Astrocyte (in vitro differentiated cells and primary cell): ENCODE data around the gene CHMP1A. TPM values are rescaled to one million over a fixed set of nuclear protein-coding genes. Genes with fewer than 3 reads are reported as not detected.
"Not testable (repeated sequence)": the region's sequence is repeated elsewhere in the genome, so short reads cannot be mapped to it uniquely, and the experiment has no call there.

Experiments
- DNase-seq: peaks from one replicate; pipeline ENCODE4 v3.0.0-alpha.2; 2010; ENCODE audit warnings: low read depth
- FAIRE-seq: peaks from 2 replicates; lab custom pipeline; 2011; peaks lifted over from hg19 to GRCh38; lab: Jason Lieb, UNC
- H2AFZ ChIP-seq: 2 replicates; pipeline ENCODE4 v1.6.0; 2012; ENCODE audit warnings: low read depth, low read length, inconsistent platforms
- H3K27ac ChIP-seq: 2 replicates; pipeline ENCODE4 v1.5.1; 2011; ENCODE audit warnings: low read depth, low read length, inconsistent platforms
- H3K27me3 ChIP-seq: 2 replicates; pipeline ENCODE4 v1.6.0; 2011; ENCODE audit warnings: low read length, inconsistent platforms; ENCODE audit not compliant: insufficient read depth
- H3K36me3 ChIP-seq: 2 replicates; pipeline ENCODE4 v1.5.1; 2011; ENCODE audit warnings: low read length, inconsistent platforms; ENCODE audit not compliant: insufficient read depth
- H3K4me1 ChIP-seq: 2 replicates; pipeline ENCODE4 v1.5.1; 2011; ENCODE audit warnings: low read length, inconsistent platforms; ENCODE audit not compliant: insufficient read depth
- H3K4me2 ChIP-seq: 2 replicates; pipeline ENCODE4 v1.6.0; 2012; ENCODE audit warnings: low read length, inconsistent platforms
- H3K4me3 ChIP-seq: 2 replicates; pipeline ENCODE4 v1.5.1; 2011; ENCODE audit warnings: low read depth, mild to moderate bottlenecking, low read length, inconsistent platforms; ENCODE audit not compliant: insufficient read depth
- H3K79me2 ChIP-seq: 2 replicates; pipeline ENCODE4 v1.6.0; 2012; ENCODE audit warnings: mild to moderate bottlenecking, low read length, inconsistent platforms; ENCODE audit not compliant: insufficient read depth
- H3K9ac ChIP-seq: 2 replicates; pipeline ENCODE4 v1.6.0; 2012; ENCODE audit warnings: mild to moderate bottlenecking, low read length, inconsistent platforms
- H3K9me3 ChIP-seq: 2 replicates; pipeline ENCODE4 v1.5.1; 2012; ENCODE audit warnings: low read depth, mild to moderate bottlenecking, low read length, inconsistent platforms; ENCODE audit not compliant: insufficient read depth
- H4K20me1 ChIP-seq: 2 replicates; pipeline ENCODE4 v1.6.0; 2012; ENCODE audit warnings: low read length, inconsistent platforms; ENCODE audit not compliant: insufficient read depth
- H3K27ac Mint-ChIP-seq: one replicate; pipeline ENCODE4 v1.8.0; 2021; ENCODE audit warnings: mild to moderate bottlenecking, mixed read lengths; ENCODE audit not compliant: unreplicated experiment
- H3K27me3 Mint-ChIP-seq: one replicate; pipeline ENCODE4 v1.8.0; 2021; ENCODE audit warnings: low read depth, mixed read lengths; ENCODE audit not compliant: unreplicated experiment
- H3K36me3 Mint-ChIP-seq: one replicate; pipeline ENCODE4 v1.8.0; 2021; ENCODE audit warnings: low read depth, mixed read lengths; ENCODE audit not compliant: unreplicated experiment
- H3K4me1 Mint-ChIP-seq: one replicate; pipeline ENCODE4 v1.8.0; 2021; ENCODE audit warnings: low read depth, mixed read lengths; ENCODE audit not compliant: unreplicated experiment
- H3K4me3 Mint-ChIP-seq: one replicate; pipeline ENCODE4 v1.8.0; 2021; ENCODE audit warnings: mild to moderate bottlenecking, moderate library complexity, mixed read lengths; ENCODE audit not compliant: unreplicated experiment
- H3K9me3 Mint-ChIP-seq: one replicate; pipeline ENCODE4 v1.8.0; 2021; ENCODE audit warnings: mild to moderate bottlenecking, mixed read lengths; ENCODE audit not compliant: unreplicated experiment
- CTCF ChIP-seq: IDR thresholded peaks from 2 replicates; pipeline ENCODE4 v1.5.1; 2011; ENCODE audit warnings: low read depth, mild to moderate bottlenecking, inconsistent platforms, low read length, moderate library complexity; ENCODE audit not compliant: insufficient read depth
- EZH2 ChIP-seq: IDR thresholded peaks from 2 replicates; pipeline ENCODE4 v1.6.1; 2012; ENCODE audit warnings: mild to moderate bottlenecking, low read length, inconsistent platforms; ENCODE audit not compliant: insufficient read depth
- total RNA-seq: library from RNA; stranded (reverse); gene quantifications from 2 replicates; pipeline ENCODE4 v1.2.1, GENCODE V29; 2021

Gene CHMP1A
- total RNA-seq, 1 donor from 2014 or later: 85.7 TPM

- no peaks in the 10 kb centered on the region for H3K9me3 Mint-ChIP-seq
- Histone ChIP-seq H3K9ac (no peak overlapping the region), H3K9me3 (no peaks in the 10 kb centered on the region), H3K36me3 (no peaks in the 10 kb centered on the region), H3K4me3 (no peak overlapping the region), H4K20me1 (peaks cover 2% of the 10 kb centered on the region), H3K79me2 (no peaks in the 10 kb centered on the region), H3K4me1 (peaks cover 16% of the 10 kb centered on the region), H3K27me3 (peaks cover 6% of the 10 kb centered on the region), H2AFZ (no peak overlapping the region), H3K27ac (no peak overlapping the region), H3K4me2 (no peak overlapping the region)
- no peak overlapping the region for H3K4me3 Mint-ChIP-seq
- H3K36me3 Mint-ChIP-seq: no peaks in the 10 kb centered on the region
- H3K4me1 Mint-ChIP-seq: peaks cover 8% of the 10 kb centered on the region
- TF ChIP-seq EZH2: no peak
- no peak for TF ChIP-seq CTCF
- no peak overlapping the region for H3K27ac Mint-ChIP-seq
- no peak for FAIRE-seq
- H3K27me3 Mint-ChIP-seq: peaks cover 26% of the 10 kb centered on the region
- DNase-seq: no peak
Observed at GRCh38 chr16:89636663-89637062, 20.8 kb downstream of the CHMP1A start.

- H3K4me3 ChIP-seq, H3K36me3 Mint-ChIP-seq, H3K27me3 ChIP-seq, H3K27ac Mint-ChIP-seq, H3K9me3 ChIP-seq, H2AFZ ChIP-seq, DNase-seq, H3K4me3 Mint-ChIP-seq, H3K4me1 Mint-ChIP-seq, H4K20me1 ChIP-seq, H3K27ac ChIP-seq, H3K9ac ChIP-seq, H3K36me3 ChIP-seq, H3K9me3 Mint-ChIP-seq, H3K79me2 ChIP-seq, H3K4me2 ChIP-seq: not testable (repeated sequence)
- peaks cover 23% of the 10 kb centered on the region for H3K27me3 Mint-ChIP-seq
- peak; percentile 50 for FAIRE-seq
- H3K4me1 ChIP-seq: peaks cover 16% of the 10 kb centered on the region
Observed at GRCh38 chr16:89634463-89635385, 22.8 kb downstream of the CHMP1A start.

GRCh38 chr16:89633064-89633631, 24.4 kb downstream of the CHMP1A start:
- H3K36me3 ChIP-seq: no peaks in the 10 kb centered on the region
- Mint-ChIP-seq H3K4me3 (no peak overlapping the region), H3K27ac (no peak overlapping the region), H3K27me3 (peaks cover 23% of the 10 kb centered on the region), H3K4me1 (no peaks in the 10 kb centered on the region), H3K9me3 (no peaks in the 10 kb centered on the region), H3K36me3 (no peaks in the 10 kb centered on the region)
- peak overlapping the region; percentile 23 for H3K9ac ChIP-seq
- TF ChIP-seq CTCF (no peak), EZH2 (no peak)
- H3K27ac ChIP-seq: no peak overlapping the region
- no peak overlapping the region for H2AFZ ChIP-seq
- DNase-seq: peak; percentile 62
- FAIRE-seq: no peak
- no peak overlapping the region for H3K4me3 ChIP-seq
- peaks cover 2% of the 10 kb centered on the region for H4K20me1 ChIP-seq
- peaks cover 16% of the 10 kb centered on the region for H3K4me1 ChIP-seq
- peaks cover 6% of the 10 kb centered on the region for H3K27me3 ChIP-seq
- no peaks in the 10 kb centered on the region for H3K9me3 ChIP-seq
- H3K79me2 ChIP-seq: no peaks in the 10 kb centered on the region
- peak overlapping the region; percentile 51 for H3K4me2 ChIP-seq
